ENCODE measurements around the gene COL6A1. TPM values are rescaled to one million over a fixed set of nuclear protein-coding genes. Genes with fewer than 3 reads are reported as not detected.
"Not testable (repeated sequence)": the region's sequence is repeated elsewhere in the genome, so short reads cannot be mapped to it uniquely, and the experiment has no call there.

COL6A1 gene
- total RNA-seq, 1 donor from 2014 or later = 226 TPM

DNA sequence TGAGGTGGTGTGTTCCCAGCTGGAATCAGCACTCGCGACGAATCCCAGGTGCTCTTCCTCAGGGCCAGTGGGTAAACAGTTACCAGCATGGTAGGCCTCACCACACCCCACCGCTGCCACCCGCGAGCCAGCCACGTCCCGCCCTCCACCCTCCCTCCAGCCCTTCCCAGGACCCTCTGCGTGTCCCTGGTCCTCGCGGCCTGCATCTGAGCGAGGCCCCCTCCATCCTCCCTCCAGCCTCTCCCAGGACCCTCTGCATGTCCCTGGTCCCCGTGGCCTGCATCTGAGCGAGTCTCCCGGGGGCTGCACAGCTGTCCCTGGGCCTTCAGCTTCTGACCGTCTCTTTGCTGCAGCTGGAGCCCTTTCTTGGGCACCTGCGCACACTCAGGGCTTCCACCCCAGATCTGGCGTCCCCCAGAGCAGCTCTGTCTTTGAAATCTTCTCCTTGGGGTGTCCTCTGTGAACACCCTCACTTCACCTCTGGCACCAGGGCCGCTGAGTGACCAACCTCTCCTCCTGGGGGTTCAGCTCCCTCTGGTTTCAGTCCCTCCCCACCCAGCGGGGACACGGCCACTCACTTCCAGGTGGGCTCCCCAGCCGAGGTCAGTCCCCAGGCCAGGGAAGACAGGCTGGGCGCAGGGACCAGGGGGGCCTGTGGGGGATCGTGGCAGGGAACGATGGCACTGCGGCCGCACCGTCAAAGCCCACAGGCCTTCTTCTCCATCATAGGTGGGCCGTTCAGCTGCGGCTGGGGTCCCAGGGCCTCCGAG lies 58.5 kb downstream of the COL6A1 start:
- no peak overlapping the region for H3K4me3 ChIP-seq (ENCODE audit: low read depth, low read length)
- TF ChIP-seq, protein P1, sequence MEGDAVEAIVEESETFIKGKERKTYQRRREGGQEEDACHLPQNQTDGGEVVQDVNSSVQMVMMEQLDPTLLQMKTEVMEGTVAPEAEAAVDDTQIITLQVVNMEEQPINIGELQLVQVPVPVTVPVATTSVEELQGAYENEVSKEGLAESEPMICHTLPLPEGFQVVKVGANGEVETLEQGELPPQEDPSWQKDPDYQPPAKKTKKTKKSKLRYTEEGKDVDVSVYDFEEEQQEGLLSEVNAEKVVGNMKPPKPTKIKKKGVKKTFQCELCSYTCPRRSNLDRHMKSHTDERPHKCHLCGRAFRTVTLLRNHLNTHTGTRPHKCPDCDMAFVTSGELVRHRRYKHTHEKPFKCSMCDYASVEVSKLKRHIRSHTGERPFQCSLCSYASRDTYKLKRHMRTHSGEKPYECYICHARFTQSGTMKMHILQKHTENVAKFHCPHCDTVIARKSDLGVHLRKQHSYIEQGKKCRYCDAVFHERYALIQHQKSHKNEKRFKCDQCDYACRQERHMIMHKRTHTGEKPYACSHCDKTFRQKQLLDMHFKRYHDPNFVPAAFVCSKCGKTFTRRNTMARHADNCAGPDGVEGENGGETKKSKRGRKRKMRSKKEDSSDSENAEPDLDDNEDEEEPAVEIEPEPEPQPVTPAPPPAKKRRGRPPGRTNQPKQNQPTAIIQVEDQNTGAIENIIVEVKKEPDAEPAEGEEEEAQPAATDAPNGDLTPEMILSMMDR (IDR thresholded peaks at IDR 0.05; ENCODE audit: insufficient read depth, low read length, poor library complexity, severe bottlenecking) = no peak
- no peaks in the 10 kb centered on the region for H3K36me3 ChIP-seq (ENCODE audit: control insufficient read depth, insufficient read depth, low read length)
- no peak for DNase-seq (ENCODE audit: low read depth)
- H3K27me3 ChIP-seq (ENCODE audit: control insufficient read depth, insufficient read depth, low read length) = no peaks in the 10 kb centered on the region

DNA sequence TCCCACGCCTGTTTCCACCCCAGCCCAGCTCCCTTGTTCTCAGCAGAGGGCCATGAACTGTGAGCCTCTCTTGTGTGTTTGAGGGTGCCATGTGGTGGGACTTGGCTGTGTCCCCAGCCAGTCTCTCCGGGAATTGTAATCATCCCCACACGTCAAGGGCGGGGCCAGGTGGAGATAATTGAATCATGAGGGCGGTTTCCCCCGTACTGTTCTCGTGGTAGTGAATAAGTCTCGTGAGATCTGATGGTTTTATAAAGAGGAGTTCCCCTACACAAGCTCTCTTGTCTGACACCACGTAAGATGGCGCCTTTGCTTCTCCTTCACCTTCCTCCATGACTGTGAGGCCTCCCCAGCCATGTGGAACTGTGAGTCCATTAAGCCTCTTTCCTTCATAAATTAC lies 59.1 kb downstream of the COL6A1 start:
- DNase-seq (ENCODE audit: low read depth) = no peak
- no peaks in the 10 kb centered on the region for H3K27me3 ChIP-seq (ENCODE audit: control insufficient read depth, insufficient read depth, low read length)
- TF ChIP-seq, protein P1 (IDR thresholded peaks at IDR 0.05; ENCODE audit: insufficient read depth, low read length, poor library complexity, severe bottlenecking) = no peak
- H3K36me3 ChIP-seq (ENCODE audit: control insufficient read depth, insufficient read depth, low read length) = no peaks in the 10 kb centered on the region
- no peak overlapping the region for H3K4me3 ChIP-seq (ENCODE audit: low read depth, low read length)

DNA sequence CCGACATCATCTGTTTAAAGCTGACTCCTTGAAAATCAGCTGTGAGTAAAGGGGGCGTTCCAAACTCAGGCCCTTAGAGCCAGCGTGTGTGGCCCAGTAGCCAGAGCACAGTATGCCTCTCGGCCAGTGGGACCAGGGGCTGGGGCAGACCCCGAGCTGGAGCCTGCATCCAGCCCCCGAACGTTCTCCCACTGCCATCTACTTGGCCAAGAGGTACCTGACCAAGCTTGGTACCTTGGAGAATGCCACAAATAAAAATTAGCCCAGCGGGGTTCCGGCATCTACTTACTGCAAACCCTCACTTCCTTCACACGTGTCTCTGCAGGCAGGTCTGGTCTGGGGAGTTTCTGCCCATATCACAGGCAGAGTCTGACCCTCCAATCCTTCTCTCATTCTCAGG lies 59.6 kb downstream of the COL6A1 start:
- TF ChIP-seq, protein P1 (IDR thresholded peaks at IDR 0.05; ENCODE audit: insufficient read depth, low read length, poor library complexity, severe bottlenecking) = no peak
- Histone ChIP-seq H3K36me3 (ENCODE audit: control insufficient read depth, insufficient read depth, low read length) (no peaks in the 10 kb centered on the region), H3K27me3 (ENCODE audit: control insufficient read depth, insufficient read depth, low read length) (no peaks in the 10 kb centered on the region), H3K4me3 (ENCODE audit: low read depth, low read length) (no peak overlapping the region)
- DNase-seq (ENCODE audit: low read depth) = no peak

DNA sequence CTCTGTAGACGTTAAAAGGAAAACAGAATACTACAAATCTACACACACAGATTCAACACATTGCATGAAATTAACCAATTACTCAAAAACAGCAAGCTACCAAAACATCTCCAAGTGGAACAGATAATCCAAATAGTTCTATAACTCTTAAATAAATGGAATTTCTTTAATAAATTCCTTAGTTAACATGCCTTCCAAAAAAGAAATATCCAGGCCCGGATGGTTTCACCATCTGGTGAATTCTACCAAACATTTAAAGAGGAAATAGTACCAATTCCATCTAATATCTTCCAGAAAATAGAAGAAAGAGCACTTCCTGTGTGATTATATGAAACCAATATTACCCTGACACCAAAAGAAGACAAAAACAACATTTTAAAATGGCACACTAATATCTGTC lies 63.6 kb downstream of the COL6A1 start:
- no peak overlapping the region for H3K4me3 ChIP-seq (ENCODE audit: low read depth, low read length)
- no peaks in the 10 kb centered on the region for H3K27me3 ChIP-seq (ENCODE audit: control insufficient read depth, insufficient read depth, low read length)
- no peaks in the 10 kb centered on the region for H3K36me3 ChIP-seq (ENCODE audit: control insufficient read depth, insufficient read depth, low read length)
- TF ChIP-seq, protein P1 (IDR thresholded peaks at IDR 0.05; ENCODE audit: insufficient read depth, low read length, poor library complexity, severe bottlenecking) = no peak
- DNase-seq (ENCODE audit: low read depth) = no peak

DNA sequence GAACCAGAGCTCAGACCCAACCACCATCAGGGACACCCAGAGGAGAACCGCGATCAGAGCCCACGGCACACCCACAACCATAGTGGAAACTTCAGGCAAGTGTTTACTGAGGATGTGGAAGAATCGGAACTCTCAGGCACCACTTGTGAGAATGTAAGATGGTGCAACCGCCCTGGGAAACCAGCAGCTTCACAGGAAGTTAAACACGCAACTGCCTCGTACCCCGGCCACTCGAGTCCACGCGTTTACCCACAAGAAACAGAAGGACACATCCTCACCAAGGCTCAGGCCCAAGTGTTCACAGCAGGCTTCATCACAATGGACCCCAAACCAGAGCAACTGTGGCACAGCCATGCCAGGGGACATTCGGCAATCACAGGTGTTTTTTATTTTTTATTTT lies 64.9 kb downstream of the COL6A1 start:
- Histone ChIP-seq H3K27me3 (ENCODE audit: control insufficient read depth, insufficient read depth, low read length) (peaks cover 2% of the 10 kb centered on the region), H3K36me3 (ENCODE audit: control insufficient read depth, insufficient read depth, low read length) (no peaks in the 10 kb centered on the region), H3K4me3 (ENCODE audit: low read depth, low read length) (no peak overlapping the region)
- no peak for DNase-seq (ENCODE audit: low read depth)
- TF ChIP-seq, protein P1 (IDR thresholded peaks at IDR 0.05; ENCODE audit: insufficient read depth, low read length, poor library complexity, severe bottlenecking) = no peak

DNA sequence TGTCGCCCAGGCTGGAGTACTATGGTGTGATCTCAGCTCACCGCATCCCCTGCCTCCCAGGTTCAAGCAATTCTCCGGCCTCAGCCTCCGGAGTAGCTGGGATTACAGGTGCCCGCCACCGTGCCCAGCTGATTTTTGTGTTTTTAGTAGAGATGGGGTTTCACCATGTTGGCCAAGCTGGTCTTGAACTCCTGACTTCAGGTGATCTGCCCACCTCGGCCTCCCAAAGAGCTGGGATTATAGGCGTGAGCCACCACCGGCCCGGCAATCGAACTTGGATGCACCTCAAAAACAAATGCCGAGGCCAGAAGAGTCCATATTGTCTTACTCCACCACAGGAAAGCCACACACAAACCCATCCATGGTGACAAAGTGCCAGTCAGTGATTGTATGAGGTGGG lies 65.3 kb downstream of the COL6A1 start:
- not testable (repeated sequence) for DNase-seq (ENCODE audit: low read depth); H3K27me3 ChIP-seq (ENCODE audit: control insufficient read depth, insufficient read depth, low read length); H3K4me3 ChIP-seq (ENCODE audit: low read depth, low read length); H3K36me3 ChIP-seq (ENCODE audit: control insufficient read depth, insufficient read depth, low read length)

All from kidney epithelial cell (primary cell).